Activated naive CD4-positive, alpha-beta T cell treated with anti-CD3 and anti-CD28 coated beads, Interleukin-2, amount 10 ng/mL, durations not matched to agents 7 days and 5 days (primary cell): ENCODE results near the gene PWWP2B.
A peak's percentile ranks its signal among the peaks of the same experiment; 100 is the strongest.

Experiments
- CTCF ChIA-PET: fragments of 350-600 bp; sonication (Branson Sonifier 250); formaldehyde crosslinking; loops from one replicate; lab custom pipeline; 2021; ENCODE audit warnings: antibody characterized with exemption; lab: Charles Lee
- DNase-seq: peaks from one replicate; pipeline ENCODE4 v3.0.0-alpha.2; 2020
- H3K27ac Mint-ChIP-seq: one replicate; pipeline ENCODE4 v1.8.0; 2021; ENCODE audit warnings: mild to moderate bottlenecking, moderate library complexity, mixed read lengths
- H3K27me3 Mint-ChIP-seq: one replicate; pipeline ENCODE4 v1.8.0; 2021; ENCODE audit warnings: mild to moderate bottlenecking, mixed read lengths
- H3K36me3 Mint-ChIP-seq: one replicate; pipeline ENCODE4 v1.8.0; 2021; ENCODE audit warnings: mixed read lengths
- H3K4me1 Mint-ChIP-seq: one replicate; pipeline ENCODE4 v1.8.0; 2021; ENCODE audit warnings: mixed read lengths
- H3K4me3 Mint-ChIP-seq: one replicate; pipeline ENCODE4 v1.8.0; 2021; ENCODE audit warnings: mild to moderate bottlenecking, moderate library complexity, mixed read lengths
- H3K9me3 Mint-ChIP-seq: one replicate; pipeline ENCODE4 v1.8.0; 2021; ENCODE audit warnings: mixed read lengths

Gene PWWP2B

GRCh38 chr10:132407243-132407746 is 10.3 kb downstream of the PWWP2B start:
- H3K4me3 Mint-ChIP-seq, result no peak overlapping the region
- peaks cover 8% of the 10 kb centered on the region for H3K36me3 Mint-ChIP-seq
- DNase-seq, result no peak
- H3K9me3 Mint-ChIP-seq, result no peaks in the 10 kb centered on the region
- H3K27me3 Mint-ChIP-seq, result no peaks in the 10 kb centered on the region
- H3K4me1 Mint-ChIP-seq, result peaks cover 16% of the 10 kb centered on the region
- no peak overlapping the region for H3K27ac Mint-ChIP-seq
- CTCF ChIA-PET, result no interaction called here

DNA sequence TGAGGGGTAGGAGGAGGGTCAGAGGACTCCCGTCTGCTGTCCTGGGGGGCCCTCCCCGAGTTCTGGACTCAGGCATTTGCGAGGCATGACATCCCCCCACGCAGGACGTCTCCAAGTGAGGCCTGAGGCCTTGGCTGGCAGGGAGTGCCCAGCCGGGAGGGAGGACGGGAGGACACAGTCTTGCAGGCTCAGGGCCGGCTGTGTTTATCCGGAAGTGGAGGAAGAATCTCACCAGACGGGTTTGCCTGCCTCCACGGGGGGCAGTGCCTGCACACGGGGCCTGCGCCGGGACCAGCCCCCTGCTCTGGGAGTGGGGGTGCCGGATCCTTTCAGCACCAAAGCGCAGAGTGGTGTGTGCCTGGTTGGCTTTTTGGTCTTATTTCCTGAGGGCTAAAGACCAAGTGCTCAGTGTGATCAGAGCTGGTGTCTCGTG is 10.9 kb downstream of the PWWP2B start:
- peak overlapping the region; percentile 33 for H3K27ac Mint-ChIP-seq
- no peaks in the 10 kb centered on the region for H3K9me3 Mint-ChIP-seq
- peaks cover 8% of the 10 kb centered on the region for H3K36me3 Mint-ChIP-seq
- peaks cover 16% of the 10 kb centered on the region for H3K4me1 Mint-ChIP-seq
- H3K27me3 Mint-ChIP-seq, result no peaks in the 10 kb centered on the region
- DNase-seq, result no peak
- no peak overlapping the region for H3K4me3 Mint-ChIP-seq
- CTCF ChIA-PET, result interaction anchor here (1.0 to 1.1 kb wide), 2 partner anchors 11 to 40 kb away, joined by 3 to 4 read pairs; partner anchors contain the start of gene PWWP2B

DNA sequence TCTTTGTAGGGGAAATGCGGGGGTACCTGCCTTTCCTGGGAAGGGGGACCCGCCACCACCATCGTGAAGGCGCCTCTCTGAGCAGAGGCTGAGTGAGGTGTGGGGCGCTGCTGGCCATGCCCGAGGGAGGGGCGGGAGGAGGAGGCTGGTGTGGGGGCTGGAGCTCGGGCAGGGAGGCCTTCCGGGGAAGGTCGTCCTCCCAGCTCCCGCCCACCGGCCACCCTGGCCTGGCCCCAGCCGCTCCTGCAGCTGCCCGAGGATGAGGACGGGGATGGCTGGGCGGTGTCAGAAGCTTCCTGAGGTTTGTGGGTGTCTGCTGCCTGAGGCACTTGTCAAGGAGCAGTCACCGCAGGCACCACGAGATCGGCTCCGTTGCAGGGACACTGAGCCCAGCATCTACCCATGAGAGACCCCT is 11.4 kb downstream of the PWWP2B start:
- DNase-seq, result peak; percentile 41
- Mint-ChIP-seq H3K27ac (peak overlapping the region; percentile 33), H3K36me3 (peaks cover 8% of the 10 kb centered on the region), H3K4me3 (no peak overlapping the region), H3K9me3 (no peaks in the 10 kb centered on the region), H3K4me1 (peaks cover 16% of the 10 kb centered on the region), H3K27me3 (no peaks in the 10 kb centered on the region)
- CTCF ChIA-PET, result interaction anchor here (1.0 to 1.1 kb wide), 2 partner anchors 11 to 39 kb away, joined by 3 to 4 read pairs; partner anchors contain the start of gene PWWP2B

DNA sequence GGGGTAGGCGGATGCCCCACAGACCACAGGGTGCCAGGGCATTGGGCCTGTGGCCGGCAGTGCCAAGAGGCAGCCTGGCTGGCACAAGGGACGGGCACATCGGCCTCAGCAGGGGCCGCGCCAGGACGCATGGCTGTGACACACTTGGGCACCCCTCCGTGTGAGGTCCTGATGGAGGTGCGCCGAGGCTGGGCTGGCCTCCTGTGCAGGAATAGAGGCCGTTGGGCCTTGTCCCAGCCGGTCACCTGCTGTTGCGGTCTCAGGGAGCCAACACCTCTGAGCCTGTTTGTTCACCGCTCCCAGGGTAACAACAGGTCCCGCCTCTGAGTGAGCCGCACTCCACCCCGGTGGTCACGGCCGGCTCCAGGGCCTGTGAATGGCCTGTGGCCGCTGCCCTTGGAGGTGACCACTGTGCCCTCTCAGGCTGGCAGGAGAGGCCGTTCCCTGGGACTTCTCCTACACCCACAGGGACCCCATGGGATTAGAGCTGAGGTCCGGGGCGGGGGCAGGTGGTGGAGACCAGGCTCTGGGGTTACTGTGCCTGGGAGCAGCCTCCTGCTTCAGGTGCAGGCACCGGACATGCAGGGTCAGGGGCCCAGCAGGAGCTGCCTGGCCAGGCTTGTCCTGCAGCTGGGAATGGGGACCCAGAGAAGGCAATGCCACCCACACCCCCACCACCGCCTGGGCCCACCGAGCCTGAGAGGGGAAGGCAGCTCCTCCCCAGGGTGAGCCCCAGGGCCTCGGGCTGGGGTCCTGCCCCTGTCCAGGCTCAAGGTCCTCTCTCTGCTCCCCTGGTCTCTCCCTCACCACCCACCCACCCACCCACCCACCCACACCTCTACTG is 12.0 kb downstream of the PWWP2B start:
- peaks cover 16% of the 10 kb centered on the region for H3K4me1 Mint-ChIP-seq
- H3K4me3 Mint-ChIP-seq, result no peak overlapping the region
- no peak for DNase-seq
- no peak overlapping the region for H3K27ac Mint-ChIP-seq
- CTCF ChIA-PET, result interaction anchor here (1.1 kb wide), 1 partner anchor 12 kb away, joined by 4 read pairs; the partner anchor contains the start of gene PWWP2B
- no peaks in the 10 kb centered on the region for H3K9me3 Mint-ChIP-seq
- H3K36me3 Mint-ChIP-seq, result peaks cover 8% of the 10 kb centered on the region
- no peaks in the 10 kb centered on the region for H3K27me3 Mint-ChIP-seq

- Mint-ChIP-seq H3K4me3 (no peak overlapping the region), H3K27me3 (no peaks in the 10 kb centered on the region), H3K27ac (no peak overlapping the region), H3K4me1 (peaks cover 16% of the 10 kb centered on the region), H3K36me3 (peaks cover 8% of the 10 kb centered on the region), H3K9me3 (no peaks in the 10 kb centered on the region)
- DNase-seq, result no peak
- CTCF ChIA-PET, result no interaction called here
These were observed 12.6 kb downstream of the PWWP2B start for GRCh38 chr10:132409667-132410028.

DNA sequence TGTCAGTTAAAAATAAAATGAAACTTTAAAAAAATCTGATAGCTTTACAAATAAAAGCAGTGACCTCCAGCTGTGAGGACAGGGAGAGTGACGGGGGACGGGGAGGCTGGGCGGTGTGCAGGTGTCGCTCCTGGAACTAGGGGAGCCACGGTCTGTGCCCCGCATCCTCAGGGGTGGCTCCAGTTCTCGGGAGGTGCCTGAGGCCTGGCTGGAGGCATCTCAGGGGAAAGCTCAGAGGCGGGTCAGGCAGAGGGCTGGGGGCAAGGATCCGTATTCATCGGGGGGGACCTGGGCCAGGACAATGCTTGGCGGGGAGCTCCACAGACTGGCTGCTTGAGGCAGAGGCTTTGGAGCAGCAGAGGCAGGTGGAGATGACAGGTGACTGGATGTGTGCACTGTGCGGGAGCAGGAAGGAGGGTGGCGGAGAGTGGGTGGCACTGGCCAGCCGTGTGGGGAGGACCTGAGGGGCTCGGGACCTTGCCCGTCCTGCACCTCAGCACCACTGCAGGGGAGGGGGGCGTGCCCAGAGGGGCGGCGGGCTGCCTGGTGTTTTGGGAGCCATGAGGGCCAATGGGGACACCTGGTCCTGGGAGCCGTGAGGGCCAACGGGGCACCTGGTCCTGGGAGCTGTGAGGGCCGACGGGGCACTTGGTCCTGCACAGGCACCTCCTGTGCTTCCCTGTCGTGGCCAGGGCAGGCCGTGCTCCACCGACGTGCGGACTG is 13.2 kb downstream of the PWWP2B start:
- DNase-seq, result no peak
- Mint-ChIP-seq H3K4me3 (no peak overlapping the region), H3K27ac (no peak overlapping the region), H3K9me3 (no peaks in the 10 kb centered on the region), H3K36me3 (peaks cover 9% of the 10 kb centered on the region), H3K27me3 (no peaks in the 10 kb centered on the region), H3K4me1 (peaks cover 16% of the 10 kb centered on the region)
- CTCF ChIA-PET, result no interaction called here

DNA sequence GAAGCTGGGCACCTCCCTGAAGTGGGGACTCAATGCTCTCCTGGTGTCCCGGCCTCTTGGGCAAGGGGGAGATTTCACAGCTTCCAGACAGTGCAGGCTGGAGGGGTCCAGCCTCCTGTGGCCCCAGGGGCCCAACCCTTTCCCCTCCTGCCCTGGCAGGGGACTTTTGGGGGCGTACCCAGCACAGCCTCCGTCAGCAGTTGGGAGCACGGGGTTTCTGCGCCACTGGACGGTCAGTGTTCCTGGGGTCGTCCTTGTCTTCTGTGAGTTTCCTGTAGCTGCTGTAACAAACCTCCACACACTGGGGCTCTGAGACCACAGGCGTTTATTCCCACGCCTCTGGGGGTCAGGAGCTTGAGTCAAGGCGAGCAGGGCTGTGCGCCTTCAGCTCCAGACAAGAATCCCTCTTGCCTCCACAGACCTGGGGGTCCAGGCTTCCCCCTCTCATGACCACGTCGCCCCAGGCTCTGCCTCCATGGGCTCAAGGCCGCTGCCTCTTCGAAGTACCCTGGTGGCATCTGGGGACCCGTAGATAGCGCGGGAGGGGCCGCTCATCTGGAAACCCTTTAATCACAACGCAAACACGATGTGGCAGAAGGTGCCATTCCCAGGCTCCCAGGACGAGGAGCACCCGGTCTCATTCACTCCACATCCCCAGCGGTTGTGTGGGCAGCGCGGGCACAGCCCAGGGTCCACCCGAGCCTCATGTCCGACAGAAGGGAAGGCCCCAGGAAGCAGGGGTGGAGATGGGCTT is 14.0 kb downstream of the PWWP2B start:
- H3K36me3 Mint-ChIP-seq, result peaks cover 8% of the 10 kb centered on the region
- no peaks in the 10 kb centered on the region for H3K9me3 Mint-ChIP-seq
- no peaks in the 10 kb centered on the region for H3K27me3 Mint-ChIP-seq
- DNase-seq, result no peak
- no peak overlapping the region for H3K27ac Mint-ChIP-seq
- H3K4me3 Mint-ChIP-seq, result no peak overlapping the region
- peaks cover 16% of the 10 kb centered on the region for H3K4me1 Mint-ChIP-seq
- CTCF ChIA-PET, result no interaction called here

- H3K4me1 Mint-ChIP-seq, result peaks cover 16% of the 10 kb centered on the region
- CTCF ChIA-PET, result interaction anchor here (1.4 kb wide), 1 partner anchor 35 kb away, joined by 5 read pairs; no protein-coding TSS in a partner anchor
- no peak for DNase-seq
- H3K27ac Mint-ChIP-seq, result no peak overlapping the region
- peaks cover 6% of the 10 kb centered on the region for H3K36me3 Mint-ChIP-seq
- no peak overlapping the region for H3K4me3 Mint-ChIP-seq
- H3K9me3 Mint-ChIP-seq, result no peaks in the 10 kb centered on the region
- H3K27me3 Mint-ChIP-seq, result no peaks in the 10 kb centered on the region
These were observed 14.7 kb downstream of the PWWP2B start for GRCh38 chr10:132411561-132412253.

GRCh38 chr10:132412316-132413192 is 15.6 kb downstream of the PWWP2B start:
- Mint-ChIP-seq H3K27me3 (no peaks in the 10 kb centered on the region), H3K9me3 (no peaks in the 10 kb centered on the region), H3K27ac (no peak overlapping the region), H3K4me1 (peaks cover 15% of the 10 kb centered on the region), H3K36me3 (peaks cover 6% of the 10 kb centered on the region), H3K4me3 (no peak overlapping the region)
- CTCF ChIA-PET, result interaction anchor here (1.4 kb wide), 1 partner anchor 34 kb away, joined by 5 read pairs; no protein-coding TSS in a partner anchor
- DNase-seq, result no peak

DNA sequence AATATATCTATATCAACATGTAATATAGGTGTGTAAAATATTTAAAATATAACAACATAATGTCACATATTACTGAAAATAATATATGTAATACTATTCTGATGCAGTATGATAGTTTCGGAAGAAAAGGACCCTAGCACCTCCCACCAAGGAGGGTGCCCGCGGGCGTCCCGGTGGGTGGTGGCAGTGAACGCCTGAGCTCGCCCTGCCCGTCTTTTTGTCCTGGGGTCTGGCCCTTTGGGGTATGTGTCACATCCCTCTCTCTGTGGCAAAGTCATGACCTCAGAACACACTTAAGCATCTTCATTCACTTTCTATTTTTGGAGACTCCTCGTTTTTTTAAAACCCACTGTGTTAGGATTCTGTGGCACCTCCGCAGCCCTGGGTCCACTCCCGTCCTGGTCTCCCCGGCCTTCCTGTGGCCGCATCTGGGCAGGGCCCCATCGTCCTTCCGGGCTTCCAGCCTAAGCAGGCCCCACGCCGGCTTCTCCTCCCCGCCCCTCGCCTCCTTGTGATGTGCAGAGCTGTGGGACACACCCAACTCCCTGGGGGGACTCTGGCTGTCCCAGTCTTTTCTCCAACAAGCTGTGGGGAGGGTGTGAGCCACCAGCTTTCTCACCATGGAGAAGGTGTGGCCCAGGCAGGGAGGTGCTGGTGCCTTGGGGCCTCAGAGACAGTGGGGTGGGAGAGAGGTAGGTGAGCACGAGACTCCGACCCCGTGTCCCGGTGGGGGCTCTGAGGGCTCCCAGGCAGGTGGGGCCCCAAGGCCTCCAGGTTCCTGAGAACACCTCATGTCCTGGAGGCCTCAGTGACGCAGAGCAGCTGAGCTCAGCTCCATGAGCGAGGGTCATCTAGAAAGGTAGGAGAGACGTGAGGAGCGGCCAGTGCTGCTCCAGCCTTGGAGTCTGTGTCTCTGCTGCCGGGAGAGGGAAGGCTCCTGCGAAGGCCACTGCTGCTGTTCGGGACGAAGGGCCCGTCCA is 16.5 kb downstream of the PWWP2B start:
- DNase-seq, result no peak
- CTCF ChIA-PET, result no interaction called here
- H3K36me3 Mint-ChIP-seq, result peaks cover 5% of the 10 kb centered on the region
- H3K27me3 Mint-ChIP-seq, result no peaks in the 10 kb centered on the region
- no peak overlapping the region for H3K4me3 Mint-ChIP-seq
- no peaks in the 10 kb centered on the region for H3K9me3 Mint-ChIP-seq
- H3K4me1 Mint-ChIP-seq, result peaks cover 6% of the 10 kb centered on the region
- no peak overlapping the region for H3K27ac Mint-ChIP-seq

- Mint-ChIP-seq H3K9me3 (no peaks in the 10 kb centered on the region), H3K36me3 (peaks cover 5% of the 10 kb centered on the region), H3K27ac (no peak overlapping the region), H3K4me3 (no peak overlapping the region), H3K27me3 (no peaks in the 10 kb centered on the region), H3K4me1 (peaks cover 8% of the 10 kb centered on the region)
- no peak for DNase-seq
- CTCF ChIA-PET, result no interaction called here
These were observed 17.5 kb downstream of the PWWP2B start for GRCh38 chr10:132414402-132415016.
